IPS DF 4.7 (cell line): Measurements from ENCODE around the gene TMPRSS13.

ENCODE experiments used
- DNase-seq: peaks from one replicate; pipeline ENCODE4 v3.0.0-alpha.2; 2013; ENCODE audit warnings: low spot score; ENCODE audit errors: extremely low read depth

The TMPRSS13 gene

GRCh38 chr11:117857734-117858414 lies 71.3 kb downstream of the TMPRSS13 start:
- DNase-seq: no peak

GRCh38 chr11:117855912-117856651 lies 73.1 kb downstream of the TMPRSS13 start:
- no peak for DNase-seq

GRCh38 chr11:117855186-117855845 lies 73.9 kb downstream of the TMPRSS13 start:
- DNase-seq: no peak

- DNase-seq: no peak
Measured at GRCh38 chr11:117852309-117852708, 76.9 kb downstream of the TMPRSS13 start.

- DNase-seq: no peak
Measured at GRCh38 chr11:117851852-117852251, 77.3 kb downstream of the TMPRSS13 start.

GRCh38 chr11:117851106-117851505 lies 78.1 kb downstream of the TMPRSS13 start:
- no peak for DNase-seq
